Neural cell (in vitro differentiated cells): Measurements from ENCODE around the gene IL10.

Experiments used
- CTCF ChIP-seq: fragments of 450-650 bp; IDR thresholded peaks from 2 replicates; pipeline ENCODE4 v1.5.1; 2014; ENCODE audit warnings: antibody characterized with exemption, mild to moderate bottlenecking, moderate library complexity; ENCODE audit not compliant: poor library complexity, severe bottlenecking
- EP300 ChIP-seq: fragments of 450-650 bp; conservative IDR thresholded peaks from 2 replicates; pipeline ENCODE4 v1.6.1; 2014; ENCODE audit warnings: antibody characterized with exemption, mild to moderate bottlenecking, moderate library complexity; ENCODE audit not compliant: poor library complexity, severe bottlenecking
- POLR2AphosphoS5 ChIP-seq: IDR thresholded peaks from 2 replicates; pipeline ENCODE4 v1.6.1; 2012
- RAD21 ChIP-seq: fragments of 450-650 bp; conservative IDR thresholded peaks from 2 replicates; pipeline ENCODE4 v1.6.1; 2014; ENCODE audit warnings: antibody characterized with exemption, mild to moderate bottlenecking, moderate library complexity
- TAF1 ChIP-seq: IDR thresholded peaks from 2 replicates; pipeline ENCODE4 v1.6.1; 2012; ENCODE audit warnings: low read depth
- TF ChIP-seq, protein P1 (sequence below): IDR thresholded peaks from 2 replicates; pipeline ENCODE4 v1.6.1; 2012; ENCODE audit warnings: borderline replicate concordance

GRCh38 chr1:206754011-206754410 is 18.3 kb downstream of the IL10 start:
- TF ChIP-seq EP300 (no peak), RAD21 (no peak), POLR2AphosphoS5 (no peak), CTCF (no peak), TAF1 (no peak)
- TF ChIP-seq, protein P1, sequence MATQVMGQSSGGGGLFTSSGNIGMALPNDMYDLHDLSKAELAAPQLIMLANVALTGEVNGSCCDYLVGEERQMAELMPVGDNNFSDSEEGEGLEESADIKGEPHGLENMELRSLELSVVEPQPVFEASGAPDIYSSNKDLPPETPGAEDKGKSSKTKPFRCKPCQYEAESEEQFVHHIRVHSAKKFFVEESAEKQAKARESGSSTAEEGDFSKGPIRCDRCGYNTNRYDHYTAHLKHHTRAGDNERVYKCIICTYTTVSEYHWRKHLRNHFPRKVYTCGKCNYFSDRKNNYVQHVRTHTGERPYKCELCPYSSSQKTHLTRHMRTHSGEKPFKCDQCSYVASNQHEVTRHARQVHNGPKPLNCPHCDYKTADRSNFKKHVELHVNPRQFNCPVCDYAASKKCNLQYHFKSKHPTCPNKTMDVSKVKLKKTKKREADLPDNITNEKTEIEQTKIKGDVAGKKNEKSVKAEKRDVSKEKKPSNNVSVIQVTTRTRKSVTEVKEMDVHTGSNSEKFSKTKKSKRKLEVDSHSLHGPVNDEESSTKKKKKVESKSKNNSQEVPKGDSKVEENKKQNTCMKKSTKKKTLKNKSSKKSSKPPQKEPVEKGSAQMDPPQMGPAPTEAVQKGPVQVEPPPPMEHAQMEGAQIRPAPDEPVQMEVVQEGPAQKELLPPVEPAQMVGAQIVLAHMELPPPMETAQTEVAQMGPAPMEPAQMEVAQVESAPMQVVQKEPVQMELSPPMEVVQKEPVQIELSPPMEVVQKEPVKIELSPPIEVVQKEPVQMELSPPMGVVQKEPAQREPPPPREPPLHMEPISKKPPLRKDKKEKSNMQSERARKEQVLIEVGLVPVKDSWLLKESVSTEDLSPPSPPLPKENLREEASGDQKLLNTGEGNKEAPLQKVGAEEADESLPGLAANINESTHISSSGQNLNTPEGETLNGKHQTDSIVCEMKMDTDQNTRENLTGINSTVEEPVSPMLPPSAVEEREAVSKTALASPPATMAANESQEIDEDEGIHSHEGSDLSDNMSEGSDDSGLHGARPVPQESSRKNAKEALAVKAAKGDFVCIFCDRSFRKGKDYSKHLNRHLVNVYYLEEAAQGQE: no peak
